NCI-H446 treated with DMSO at 0.1 percent for 48 hours (cell line): ENCODE data around the gene PEAK1.

ENCODE experiments used
- DNase-seq: peaks from one replicate; lab custom pipeline; 2025; lab: John Stamatoyannopoulos, UW

The PEAK1 gene

DNA sequence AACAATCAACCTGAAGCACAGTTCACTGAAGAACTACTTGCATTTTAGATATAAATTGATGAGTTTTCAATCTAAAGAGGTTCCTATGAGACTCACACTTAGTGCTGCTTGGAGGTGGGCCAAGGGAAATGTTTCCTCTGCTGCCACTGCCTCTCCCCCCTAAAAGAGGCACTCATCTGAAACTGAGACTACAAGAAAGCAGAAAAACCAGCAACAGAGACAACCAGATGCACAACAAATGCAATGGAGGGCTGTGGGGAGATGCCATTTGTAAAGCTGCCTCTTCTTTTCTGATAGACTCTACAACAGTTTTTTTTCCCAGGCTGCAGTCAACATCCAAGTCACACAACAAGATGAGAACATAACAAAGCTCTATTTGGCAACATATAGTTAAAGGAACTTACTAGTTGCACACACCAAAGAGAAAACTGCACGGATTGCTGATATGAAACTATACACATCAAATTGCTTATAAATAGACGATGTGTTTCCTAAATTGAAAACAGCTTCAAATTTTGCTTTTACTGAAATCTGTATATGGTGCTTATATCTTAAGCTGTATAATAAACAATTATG lies 360.0 kb downstream of the PEAK1 start:
- no peak for DNase-seq

DNA sequence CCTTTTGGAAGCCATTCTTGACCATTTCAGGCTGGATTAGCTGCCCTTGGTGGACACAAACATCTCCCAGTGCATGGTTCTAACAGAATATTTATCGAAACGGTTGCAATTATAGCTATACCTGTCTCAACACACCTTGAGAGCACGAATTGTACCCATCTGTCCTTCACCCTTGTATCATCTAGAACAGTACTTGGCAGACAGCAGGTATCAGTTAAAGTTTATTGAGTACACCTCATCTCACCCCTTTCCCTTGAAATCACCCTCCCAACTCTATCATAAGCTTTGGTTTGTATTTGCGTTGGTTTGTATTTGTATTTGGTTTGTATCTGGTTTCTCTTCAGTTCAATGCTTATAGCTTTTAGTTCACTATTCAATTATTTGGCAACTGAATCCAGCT lies 361.4 kb downstream of the PEAK1 start:
- no peak for DNase-seq

DNA sequence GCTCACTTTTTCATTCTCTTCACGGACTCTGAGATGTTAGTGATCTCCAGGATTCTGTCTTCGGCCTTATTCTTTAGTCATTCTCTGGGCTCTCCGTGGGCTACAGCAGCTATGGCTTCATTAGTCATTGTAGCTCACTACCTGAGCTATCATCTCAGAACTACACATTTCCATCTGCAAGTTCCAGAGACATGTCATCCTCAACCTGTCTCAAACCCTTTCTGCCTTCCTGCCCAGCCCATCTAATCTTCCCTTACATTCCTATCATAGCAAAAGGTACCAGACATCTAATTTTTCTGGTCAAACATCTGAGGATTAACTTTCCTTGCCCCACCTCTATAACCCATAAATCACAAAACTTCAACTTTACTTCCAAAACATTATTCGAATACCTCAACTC lies 362.2 kb downstream of the PEAK1 start:
- no peak for DNase-seq

DNA sequence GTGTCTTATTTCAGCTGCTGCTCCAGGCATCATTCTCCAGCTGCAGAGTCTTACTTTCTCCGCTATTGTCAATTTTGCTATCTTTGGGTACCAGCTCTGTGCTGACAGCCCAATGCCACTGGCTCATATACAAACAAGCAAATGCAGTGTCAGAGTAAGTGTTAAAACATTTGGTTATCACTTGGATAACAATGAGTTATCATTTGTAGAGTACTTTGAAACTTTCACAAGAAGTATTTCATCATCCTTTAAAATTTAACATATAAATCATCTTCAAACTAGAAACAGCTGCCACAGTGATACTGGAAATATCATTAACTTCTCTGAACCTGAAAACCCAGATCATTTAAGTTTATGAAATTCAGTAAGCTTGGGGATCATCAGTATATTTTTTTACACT lies 362.8 kb downstream of the PEAK1 start:
- no peak for DNase-seq

DNA sequence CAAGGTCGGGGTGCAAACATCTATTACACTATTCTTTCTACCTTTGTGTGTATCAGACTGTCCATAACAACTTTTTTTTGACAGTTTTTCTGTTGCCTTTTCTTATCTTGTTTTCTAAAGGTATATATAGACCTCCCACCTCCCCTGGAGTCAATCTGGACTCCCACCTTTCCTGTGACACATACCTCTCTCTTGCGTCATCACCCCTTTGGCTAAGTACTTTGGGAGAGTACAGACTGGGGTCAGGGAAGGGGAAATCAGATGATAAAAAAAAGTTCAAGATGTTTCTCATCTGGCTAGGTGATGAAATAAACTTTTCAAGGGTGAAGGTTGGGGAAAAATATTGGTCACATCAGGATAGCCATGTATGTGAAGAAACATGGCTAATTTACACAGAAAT lies 366.2 kb downstream of the PEAK1 start:
- DNase-seq: no peak

DNA sequence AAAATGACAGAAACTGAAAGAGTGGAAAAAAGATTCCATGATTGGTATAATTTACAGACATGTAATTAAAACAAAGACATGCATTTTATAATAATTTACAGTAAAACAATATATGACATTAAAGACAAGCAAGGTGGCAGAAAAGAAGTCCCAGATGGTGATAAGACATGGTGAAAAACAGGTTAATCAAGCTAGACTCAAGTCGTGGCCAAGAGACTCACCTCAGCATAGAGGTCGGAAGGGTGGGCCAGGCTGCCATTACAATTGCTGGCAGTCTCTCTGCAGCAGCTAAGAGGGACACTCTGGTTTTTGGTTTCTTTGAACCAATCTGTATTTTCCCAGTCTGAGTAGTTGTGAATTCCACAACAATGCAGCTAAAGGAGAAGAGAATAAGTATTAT lies 367.3 kb downstream of the PEAK1 start:
- DNase-seq: no peak
